K562 (cell line): ENCODE data around the gene TXNL1. TPM values are rescaled to one million over a fixed set of nuclear protein-coding genes. Genes with fewer than 3 reads are reported as not detected.
A peak's percentile ranks its signal among the peaks of the same experiment; 100 is the strongest.

Experiments
- CREB1 ChIP-seq, 2 experiments: sonication (generic) in 1 of 2; formaldehyde crosslinking in 1 of 2; IDR thresholded peaks; 2 replicates each; pipeline versions ENCODE4 v1.6.1 to v1.8.0; 2012 to 2022; ENCODE audit warnings: inconsistent platforms in 1 of 2, mild to moderate bottlenecking in 1 of 2, missing genetic modification reagents in 1 of 2, moderate library complexity in 1 of 2
- E2F5 ChIP-seq: sonication (generic); formaldehyde crosslinking; IDR thresholded peaks from 2 replicates; pipeline ENCODE4 v1.8.0; 2022; ENCODE audit warnings: mild to moderate bottlenecking, missing genetic modification reagents
- FOSL1 ChIP-seq: fragments of 200-800 bp; sonication (Bioruptor generic); conservative IDR thresholded peaks from 2 replicates; pipeline ENCODE4 v1.6.1; 2016; ENCODE audit warnings: missing genetic modification characterization, missing compliant biosample characterization
- HES1 ChIP-seq: fragments of 450-650 bp; IDR thresholded peaks from 2 replicates; pipeline ENCODE4 v1.6.1; 2016; ENCODE audit warnings: low read depth, mild to moderate bottlenecking, moderate library complexity
- MCM5 ChIP-seq: fragments of 450-650 bp; IDR thresholded peaks from 2 replicates; pipeline ENCODE4 v1.6.1; 2016; ENCODE audit warnings: low read depth
- MED1 ChIP-seq: sonication (generic); formaldehyde crosslinking; IDR thresholded peaks from 2 replicates; pipeline ENCODE4 v1.8.1; 2023; ENCODE audit warnings: missing genetic modification reagents, borderline replicate concordance
- MEIS2 ChIP-seq: fragments of 450-650 bp; IDR thresholded peaks from 2 replicates; pipeline ENCODE4 v1.6.1; 2014; ENCODE audit warnings: mild to moderate bottlenecking; ENCODE audit not compliant: partially characterized antibody
- MITF ChIP-seq: IDR thresholded peaks from 2 replicates; pipeline ENCODE4 v1.6.1; 2014; ENCODE audit warnings: antibody characterized with exemption
- POLR2G ChIP-seq: fragments of 200-400 bp; formaldehyde crosslinking; IDR thresholded peaks from 2 replicates; pipeline ENCODE4 v1.6.1; 2017; ENCODE audit warnings: low read depth, mild to moderate bottlenecking, antibody characterized with exemption, low read length, moderate library complexity
- POLR3G ChIP-seq: IDR thresholded peaks from 2 replicates; pipeline ENCODE4 v1.6.1; 2011; ENCODE audit not compliant: insufficient read length, insufficient replicate concordance; ENCODE audit errors: extremely low read depth
- ZNF184 ChIP-seq: sonication (generic); formaldehyde crosslinking; IDR thresholded peaks from 2 replicates; pipeline ENCODE4 v1.5.0; 2020; ENCODE audit warnings: missing genetic modification reagents
- ZNF589 ChIP-seq: fragments of 200-800 bp; sonication (Bioruptor generic); IDR thresholded peaks from 2 replicates; pipeline ENCODE4 v1.6.1; 2016; ENCODE audit warnings: low read depth, missing genetic modification characterization, missing compliant biosample characterization
- ZNF644 ChIP-seq: fragments of 200-800 bp; sonication (Bioruptor generic); IDR thresholded peaks from 2 replicates; pipeline ENCODE4 v1.6.1; 2016; ENCODE audit warnings: low read depth, missing genetic modification characterization, missing compliant biosample characterization
- polyA plus RNA-seq, 8 experiments: library from polyadenylated mRNA; depleted of rRNA in 4 of 8; stranded (reverse) in 5 of 8; unstranded in 3 of 8; fragments of >200 nt; fragmentation: Nextera tagmentation in 2 of 8; fragmentation: Illumina TruSeq in 1 of 8; extraction: Ambion mirVana in 2 of 8; extraction: Trizol in 1 of 8; gene quantifications; 2 replicates each; pipeline versions ENCODE4 v1.2.1 to v1.2.3, GENCODE V29; 2011 to 2014; ENCODE audit warnings: inconsistent platforms in 1 of 8, missing spikeins in 1 of 8
- total RNA-seq, 7 experiments: library from RNA; depleted of rRNA in 6 of 7; stranded (reverse); fragments of >200 nt in 6 of 7; fragmentation: Illumina TruSeq in 2 of 7; extraction: Trizol in 2 of 7; gene quantifications; 2 replicates each; pipeline versions ENCODE4 v1.2.1 to v1.2.3, GENCODE V29; 2011 to 2021; ENCODE audit warnings: low replicate concordance in 1 of 7
- TF ChIP-seq, protein P1 (sequence below): sonication (generic); formaldehyde crosslinking; IDR thresholded peaks from 2 replicates; pipeline ENCODE4 v1.8.0; 2022; ENCODE audit warnings: missing genetic modification reagents, mild to moderate bottlenecking, borderline replicate concordance
- TF ChIP-seq, protein P2 (sequence below), 2 experiments: fragments of 450-650 bp; IDR thresholded peaks; 2 replicates each; pipeline ENCODE4 v1.6.1; 2016
- TF ChIP-seq, protein P3 (sequence below): fragments of 450-650 bp; IDR thresholded peaks from 2 replicates; pipeline ENCODE4 v1.6.1; 2018; ENCODE audit warnings: mild to moderate bottlenecking, low read depth; ENCODE audit not compliant: partially characterized antibody

The TXNL1 gene
- total and polyA plus RNA-seq, 9 of the 15 experiments (the other 6 are each of a cell fraction or from before 2014, with no cell fraction given), result 45.4 to 103 (median 65.7) TPM

GRCh38 chr18:56638232-56639103, at the start of gene TXNL1 (continued):
- TF ChIP-seq E2F5 (no peak), CREB1 (IDR thresholded peaks at IDR 0.05) (peak; percentile 92), CREB1 (CRISPR knock-in tag; IDR thresholded peaks at IDR 0.05) (peak; percentile 92), POLR2G (peak; percentile 89), ZNF644 (tag) (peak; percentile 35; the same call in 1 of the 2 replicates), POLR3G (no peak), MEIS2 (peak; percentile 94), MCM5 (no peak), HES1 (no peak), ZNF589 (CRISPR knock-in tag) (no peak), ZNF184 (CRISPR knock-in tag) (no peak), MITF (no peak), FOSL1 (tag) (0 out of 2 replicates have a peak, but pooled peaks have one; percentile 21), MED1 (no peak)
- TF ChIP-seq, protein P1, sequence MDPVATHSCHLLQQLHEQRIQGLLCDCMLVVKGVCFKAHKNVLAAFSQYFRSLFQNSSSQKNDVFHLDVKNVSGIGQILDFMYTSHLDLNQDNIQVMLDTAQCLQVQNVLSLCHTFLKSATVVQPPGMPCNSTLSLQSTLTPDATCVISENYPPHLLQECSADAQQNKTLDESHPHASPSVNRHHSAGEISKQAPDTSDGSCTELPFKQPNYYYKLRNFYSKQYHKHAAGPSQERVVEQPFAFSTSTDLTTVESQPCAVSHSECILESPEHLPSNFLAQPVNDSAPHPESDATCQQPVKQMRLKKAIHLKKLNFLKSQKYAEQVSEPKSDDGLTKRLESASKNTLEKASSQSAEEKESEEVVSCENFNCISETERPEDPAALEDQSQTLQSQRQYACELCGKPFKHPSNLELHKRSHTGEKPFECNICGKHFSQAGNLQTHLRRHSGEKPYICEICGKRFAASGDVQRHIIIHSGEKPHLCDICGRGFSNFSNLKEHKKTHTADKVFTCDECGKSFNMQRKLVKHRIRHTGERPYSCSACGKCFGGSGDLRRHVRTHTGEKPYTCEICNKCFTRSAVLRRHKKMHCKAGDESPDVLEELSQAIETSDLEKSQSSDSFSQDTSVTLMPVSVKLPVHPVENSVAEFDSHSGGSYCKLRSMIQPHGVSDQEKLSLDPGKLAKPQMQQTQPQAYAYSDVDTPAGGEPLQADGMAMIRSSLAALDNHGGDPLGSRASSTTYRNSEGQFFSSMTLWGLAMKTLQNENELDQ, result no peak
- TF ChIP-seq, protein P2, sequence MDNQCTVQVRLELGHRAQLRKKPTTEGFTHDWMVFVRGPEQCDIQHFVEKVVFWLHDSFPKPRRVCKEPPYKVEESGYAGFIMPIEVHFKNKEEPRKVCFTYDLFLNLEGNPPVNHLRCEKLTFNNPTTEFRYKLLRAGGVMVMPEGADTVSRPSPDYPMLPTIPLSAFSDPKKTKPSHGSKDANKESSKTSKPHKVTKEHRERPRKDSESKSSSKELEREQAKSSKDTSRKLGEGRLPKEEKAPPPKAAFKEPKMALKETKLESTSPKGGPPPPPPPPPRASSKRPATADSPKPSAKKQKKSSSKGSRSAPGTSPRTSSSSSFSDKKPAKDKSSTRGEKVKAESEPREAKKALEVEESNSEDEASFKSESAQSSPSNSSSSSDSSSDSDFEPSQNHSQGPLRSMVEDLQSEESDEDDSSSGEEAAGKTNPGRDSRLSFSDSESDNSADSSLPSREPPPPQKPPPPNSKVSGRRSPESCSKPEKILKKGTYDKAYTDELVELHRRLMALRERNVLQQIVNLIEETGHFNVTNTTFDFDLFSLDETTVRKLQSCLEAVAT (IDR thresholded peaks at IDR 0.05), result peak in 1 of 2 experiments; percentile 85; a peak in 2 of 4 replicates
- TF ChIP-seq, protein P3, sequence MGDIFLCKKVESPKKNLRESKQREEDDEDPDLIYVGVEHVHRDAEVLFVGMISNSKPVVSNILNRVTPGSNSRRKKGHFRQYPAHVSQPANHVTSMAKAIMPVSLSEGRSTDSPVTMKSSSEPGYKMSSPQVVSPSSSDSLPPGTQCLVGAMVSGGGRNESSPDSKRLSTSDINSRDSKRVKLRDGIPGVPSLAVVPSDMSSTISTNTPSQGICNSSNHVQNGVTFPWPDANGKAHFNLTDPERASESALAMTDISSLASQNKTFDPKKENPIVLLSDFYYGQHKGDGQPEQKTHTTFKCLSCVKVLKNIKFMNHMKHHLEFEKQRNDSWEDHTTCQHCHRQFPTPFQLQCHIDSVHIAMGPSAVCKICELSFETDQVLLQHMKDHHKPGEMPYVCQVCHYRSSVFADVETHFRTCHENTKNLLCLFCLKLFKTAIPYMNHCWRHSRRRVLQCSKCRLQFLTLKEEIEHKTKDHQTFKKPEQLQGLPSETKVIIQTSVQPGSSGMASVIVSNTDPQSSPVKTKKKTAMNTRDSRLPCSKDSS, result no peak
